ENCODE measurements around the gene SEPTIN6.

- TF ChIP-seq CTCF (IDR thresholded peaks at IDR 0.05), result peak; percentile 69
- TF ChIP-seq CHD2 (IDR thresholded peaks at IDR 0.05; ENCODE audit: low read length, partially characterized antibody), result no peak
- TF ChIP-seq MAX (IDR thresholded peaks at IDR 0.05; ENCODE audit: low read depth), result no peak
- TF ChIP-seq, protein P1, sequence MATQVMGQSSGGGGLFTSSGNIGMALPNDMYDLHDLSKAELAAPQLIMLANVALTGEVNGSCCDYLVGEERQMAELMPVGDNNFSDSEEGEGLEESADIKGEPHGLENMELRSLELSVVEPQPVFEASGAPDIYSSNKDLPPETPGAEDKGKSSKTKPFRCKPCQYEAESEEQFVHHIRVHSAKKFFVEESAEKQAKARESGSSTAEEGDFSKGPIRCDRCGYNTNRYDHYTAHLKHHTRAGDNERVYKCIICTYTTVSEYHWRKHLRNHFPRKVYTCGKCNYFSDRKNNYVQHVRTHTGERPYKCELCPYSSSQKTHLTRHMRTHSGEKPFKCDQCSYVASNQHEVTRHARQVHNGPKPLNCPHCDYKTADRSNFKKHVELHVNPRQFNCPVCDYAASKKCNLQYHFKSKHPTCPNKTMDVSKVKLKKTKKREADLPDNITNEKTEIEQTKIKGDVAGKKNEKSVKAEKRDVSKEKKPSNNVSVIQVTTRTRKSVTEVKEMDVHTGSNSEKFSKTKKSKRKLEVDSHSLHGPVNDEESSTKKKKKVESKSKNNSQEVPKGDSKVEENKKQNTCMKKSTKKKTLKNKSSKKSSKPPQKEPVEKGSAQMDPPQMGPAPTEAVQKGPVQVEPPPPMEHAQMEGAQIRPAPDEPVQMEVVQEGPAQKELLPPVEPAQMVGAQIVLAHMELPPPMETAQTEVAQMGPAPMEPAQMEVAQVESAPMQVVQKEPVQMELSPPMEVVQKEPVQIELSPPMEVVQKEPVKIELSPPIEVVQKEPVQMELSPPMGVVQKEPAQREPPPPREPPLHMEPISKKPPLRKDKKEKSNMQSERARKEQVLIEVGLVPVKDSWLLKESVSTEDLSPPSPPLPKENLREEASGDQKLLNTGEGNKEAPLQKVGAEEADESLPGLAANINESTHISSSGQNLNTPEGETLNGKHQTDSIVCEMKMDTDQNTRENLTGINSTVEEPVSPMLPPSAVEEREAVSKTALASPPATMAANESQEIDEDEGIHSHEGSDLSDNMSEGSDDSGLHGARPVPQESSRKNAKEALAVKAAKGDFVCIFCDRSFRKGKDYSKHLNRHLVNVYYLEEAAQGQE (IDR thresholded peaks at IDR 0.05; ENCODE audit: low read depth, low read length), result no peak
- TF ChIP-seq SMC3 (IDR thresholded peaks at IDR 0.05; ENCODE audit: low read depth, low read length), result peak; percentile 36; the same call in 1 of the 2 replicates
- no peak for TF ChIP-seq YY1 (IDR thresholded peaks at IDR 0.05; ENCODE audit: low read depth)
- TF ChIP-seq, protein P2, sequence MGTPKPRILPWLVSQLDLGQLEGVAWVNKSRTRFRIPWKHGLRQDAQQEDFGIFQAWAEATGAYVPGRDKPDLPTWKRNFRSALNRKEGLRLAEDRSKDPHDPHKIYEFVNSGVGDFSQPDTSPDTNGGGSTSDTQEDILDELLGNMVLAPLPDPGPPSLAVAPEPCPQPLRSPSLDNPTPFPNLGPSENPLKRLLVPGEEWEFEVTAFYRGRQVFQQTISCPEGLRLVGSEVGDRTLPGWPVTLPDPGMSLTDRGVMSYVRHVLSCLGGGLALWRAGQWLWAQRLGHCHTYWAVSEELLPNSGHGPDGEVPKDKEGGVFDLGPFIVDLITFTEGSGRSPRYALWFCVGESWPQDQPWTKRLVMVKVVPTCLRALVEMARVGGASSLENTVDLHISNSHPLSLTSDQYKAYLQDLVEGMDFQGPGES (IDR thresholded peaks at IDR 0.05; ENCODE audit: low read depth, low read length), result no peak
- TF ChIP-seq FOXM1 (IDR thresholded peaks at IDR 0.05; ENCODE audit: low read depth), result no peak
- no peak for TF ChIP-seq EZH2phosphoT487 (IDR thresholded peaks at IDR 0.05; ENCODE audit: borderline replicate concordance, low read depth)
- TF ChIP-seq EP300 (IDR thresholded peaks at IDR 0.05; ENCODE audit: borderline replicate concordance in 1 of 2, low read depth in 1 of 2, low read length in 1 of 2), result no peak
- no peak for TF ChIP-seq POLR2AphosphoS5 (IDR thresholded peaks at IDR 0.05; ENCODE audit: low read depth, low read length)
- TF ChIP-seq TCF12 (IDR thresholded peaks at IDR 0.05), result no peak
- no peak for TF ChIP-seq SIN3A (IDR thresholded peaks at IDR 0.05; ENCODE audit: borderline replicate concordance, low read depth, low read length)
- TF ChIP-seq FOSL2 (IDR thresholded peaks at IDR 0.05; ENCODE audit: borderline replicate concordance, low read depth), result no peak
These were observed 5.9 kb upstream of the SEPTIN6 start for GRCh38 chrX:119698845-119699244.

Measured in SK-N-SH (cell line).